Kidney tubule cell (primary cell): ENCODE measurements around the gene CCNL1.
"Not testable (repeated sequence)": the region's sequence is repeated elsewhere in the genome, so short reads cannot be mapped to it uniquely, and the experiment has no call there.

ENCODE experiments used
- DNase-seq: peaks from one replicate; pipeline ENCODE4 v3.0.0-alpha.2; 2018; ENCODE audit warnings: low spot score

CCNL1 gene

GRCh38 chr3:157103860-157104259 lies 56.1 kb downstream of the CCNL1 start:
- DNase-seq = no peak

DNA sequence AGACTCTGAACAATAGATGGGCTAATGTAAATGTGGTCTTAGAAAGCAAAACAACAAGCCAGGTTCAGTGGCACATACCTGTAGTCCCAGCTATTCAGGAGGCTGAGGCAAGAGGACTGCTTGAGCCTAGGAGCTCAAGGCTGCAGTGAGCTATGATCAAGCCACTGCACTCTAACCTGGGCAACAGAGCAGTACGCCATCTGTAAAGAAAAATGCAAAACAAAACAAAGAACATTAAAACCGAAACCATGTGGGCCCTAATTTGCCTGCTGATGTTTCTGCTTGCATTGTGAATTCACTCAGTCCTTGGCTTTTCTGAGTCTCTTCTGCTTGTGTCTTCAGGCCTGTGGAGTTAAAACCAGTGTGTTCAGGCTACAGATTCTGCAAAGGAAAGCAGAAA lies 56.7 kb downstream of the CCNL1 start:
- no peak for DNase-seq

DNA sequence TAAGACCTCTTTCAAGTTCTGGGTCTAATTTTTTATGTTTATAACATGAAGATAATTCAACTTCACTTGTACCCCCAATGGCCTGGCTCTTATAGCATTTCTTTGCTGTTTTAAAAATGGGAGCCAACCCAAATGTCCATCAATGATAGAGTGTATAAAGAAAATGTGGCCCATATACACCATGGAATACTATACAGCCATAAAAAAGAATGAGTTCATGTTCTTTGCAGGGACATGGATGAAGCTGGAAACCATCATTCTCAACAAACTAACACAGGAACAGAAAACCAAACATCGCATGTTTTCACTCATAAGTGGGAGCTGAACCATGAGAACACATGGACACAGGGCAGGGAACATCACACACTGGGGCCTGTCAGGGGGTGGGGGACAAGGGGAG lies 57.4 kb downstream of the CCNL1 start:
- not testable (repeated sequence) for DNase-seq

- no peak for DNase-seq
Measured at GRCh38 chr3:157102098-157102497, 57.8 kb downstream of the CCNL1 start.

DNA sequence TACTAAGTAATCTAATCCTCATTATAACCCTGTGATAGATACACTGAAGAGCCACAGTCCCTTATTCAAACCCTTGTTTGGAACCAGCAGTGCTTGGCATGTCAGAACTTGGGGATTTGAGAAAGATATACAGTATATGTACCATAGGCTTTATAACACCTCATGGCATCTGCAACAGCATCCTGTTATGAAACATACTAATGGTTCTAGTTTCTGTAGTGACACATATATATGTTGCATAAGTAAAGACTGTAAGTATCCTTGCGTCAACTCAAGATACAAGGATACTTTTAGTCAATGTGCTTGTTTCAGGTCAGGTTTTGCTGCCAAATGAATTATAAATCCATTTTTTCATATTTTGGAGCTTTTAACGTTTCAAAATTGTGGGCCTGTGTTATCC lies 58.5 kb downstream of the CCNL1 start:
- no peak for DNase-seq

DNA sequence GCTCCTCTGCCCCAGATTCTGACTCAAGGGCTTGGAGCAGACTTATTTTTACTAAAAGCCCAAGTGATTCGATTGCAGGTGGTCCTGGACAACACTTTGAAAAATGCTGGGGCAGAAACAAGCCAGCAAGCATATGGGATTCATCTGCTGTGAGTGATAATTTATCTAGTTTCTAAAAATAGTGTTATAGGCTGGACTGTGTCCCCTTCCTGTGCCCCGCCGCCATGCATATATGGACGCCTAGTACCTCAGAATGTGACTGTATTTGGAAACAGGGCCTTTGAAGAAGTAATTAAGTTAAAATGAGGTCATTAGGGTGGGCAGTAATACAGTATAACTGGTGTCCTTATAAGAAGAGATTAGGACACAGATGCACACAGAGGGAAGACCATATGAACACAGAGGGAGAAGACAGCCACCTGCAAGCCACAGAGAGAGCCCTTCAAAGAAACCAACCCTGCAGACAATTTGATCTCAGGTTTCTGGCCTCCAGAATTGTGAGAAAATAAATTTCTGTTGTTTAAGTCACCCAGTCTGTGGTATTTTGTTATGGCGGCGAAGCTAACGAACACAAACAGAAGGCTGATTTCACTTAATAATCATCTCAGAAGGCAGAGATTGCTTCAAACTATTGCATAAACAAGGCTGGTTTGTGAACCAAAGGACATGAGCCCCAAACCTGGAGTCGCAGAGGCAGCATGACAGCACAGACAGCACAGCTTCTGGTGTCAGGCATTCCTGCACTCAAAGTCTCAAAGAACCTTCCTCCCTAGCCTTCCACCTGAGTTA lies 59.1 kb downstream of the CCNL1 start:
- no peak for DNase-seq

DNA sequence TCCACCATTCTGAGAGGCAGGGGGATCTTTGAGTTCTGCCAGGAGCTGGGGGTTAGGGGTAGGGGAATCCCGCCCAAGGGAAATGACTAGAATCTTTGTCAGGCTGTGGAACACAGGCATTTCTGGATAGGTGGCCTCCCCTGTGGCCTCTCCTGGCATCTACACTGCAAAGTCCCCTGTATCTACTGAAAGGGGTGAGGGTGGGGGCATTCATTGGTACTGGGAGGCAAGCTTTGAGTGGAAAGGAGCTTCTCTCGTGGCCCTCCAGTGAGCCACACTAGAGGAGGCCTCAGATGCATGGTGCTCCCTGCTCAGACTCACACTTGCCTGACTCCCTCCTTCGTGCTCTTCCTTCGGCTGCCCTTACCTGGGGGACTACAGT lies 59.9 kb downstream of the CCNL1 start:
- no peak for DNase-seq

DNA sequence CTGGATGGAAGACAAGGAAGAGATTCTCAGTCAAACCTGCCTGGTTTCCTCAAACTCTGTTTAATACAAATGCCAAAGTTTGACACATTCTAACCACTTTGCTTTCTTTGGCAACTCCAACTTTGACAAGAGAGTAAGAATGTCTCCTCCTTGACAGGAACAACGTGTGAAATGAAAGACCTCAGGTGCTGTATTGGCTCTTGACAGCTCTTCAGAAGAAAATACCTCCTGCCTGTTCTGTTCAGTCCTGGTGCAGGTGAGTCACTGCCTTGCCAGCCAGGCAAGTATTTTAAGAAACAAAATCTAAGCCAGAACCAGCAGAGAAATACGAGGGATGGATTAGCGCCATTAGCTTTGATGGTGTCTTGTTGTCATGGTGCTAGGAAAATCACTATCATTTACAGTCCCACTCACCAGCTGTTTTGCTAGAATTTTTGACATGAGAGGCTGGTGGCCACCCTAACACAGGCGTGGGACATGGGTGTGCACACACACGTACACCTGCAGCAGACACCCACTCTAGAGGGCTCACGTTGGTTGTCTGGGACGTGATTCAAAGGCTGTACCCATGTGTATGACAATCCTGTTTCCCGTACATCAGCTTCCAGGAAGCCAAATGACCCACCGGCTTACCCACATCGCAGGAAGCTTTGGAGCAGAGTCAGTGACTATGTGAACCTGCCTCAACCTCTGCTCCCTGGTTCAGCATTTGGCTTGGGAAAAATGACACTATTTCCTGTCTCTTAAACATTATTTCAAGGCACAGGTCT lies 60.4 kb downstream of the CCNL1 start:
- DNase-seq = peak; percentile 64

GRCh38 chr3:157098823-157099185 lies 61.1 kb downstream of the CCNL1 start:
- no peak for DNase-seq

DNA sequence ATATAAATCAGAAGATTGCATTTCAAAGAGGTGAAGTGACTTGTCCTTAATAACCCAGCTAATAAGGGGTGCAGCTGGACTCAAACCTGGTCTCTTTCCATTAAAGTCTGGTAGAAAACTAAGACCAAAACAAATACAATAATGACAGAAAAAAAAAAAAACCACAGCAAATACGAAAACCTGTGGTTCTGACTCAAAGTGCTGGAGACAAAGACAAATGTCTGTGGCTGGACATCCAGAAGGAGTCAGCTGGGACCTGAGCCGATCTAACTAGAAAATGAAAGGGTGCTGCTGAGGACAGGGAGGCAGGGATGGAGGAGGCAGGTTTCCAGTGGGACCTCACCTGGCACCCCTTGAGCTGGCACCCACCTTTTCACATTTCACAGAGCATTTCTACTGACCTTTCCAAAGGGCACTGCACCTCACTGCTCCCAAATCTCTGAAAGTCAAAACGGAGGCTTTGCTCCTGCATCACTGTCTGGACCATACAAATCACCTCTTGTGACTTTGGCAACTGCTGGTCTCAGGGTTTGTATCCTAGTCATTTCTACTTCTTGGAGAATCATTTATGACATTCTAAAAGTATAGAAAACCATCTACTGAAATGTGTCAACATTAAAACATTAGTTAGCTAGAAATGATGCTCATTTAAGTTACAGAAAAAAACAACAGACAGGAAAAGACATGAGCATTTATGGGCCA lies 61.7 kb downstream of the CCNL1 start:
- DNase-seq = no peak
